COLO829 (cell line): ENCODE results near the gene TCF7L2.
A peak's percentile ranks its signal among the peaks of the same experiment; 100 is the strongest.

Source experiments
- DNase-seq: peaks from one replicate; pipeline ENCODE4 v3.0.0; 2012; ENCODE audit warnings: low spot score

TCF7L2 gene

DNA sequence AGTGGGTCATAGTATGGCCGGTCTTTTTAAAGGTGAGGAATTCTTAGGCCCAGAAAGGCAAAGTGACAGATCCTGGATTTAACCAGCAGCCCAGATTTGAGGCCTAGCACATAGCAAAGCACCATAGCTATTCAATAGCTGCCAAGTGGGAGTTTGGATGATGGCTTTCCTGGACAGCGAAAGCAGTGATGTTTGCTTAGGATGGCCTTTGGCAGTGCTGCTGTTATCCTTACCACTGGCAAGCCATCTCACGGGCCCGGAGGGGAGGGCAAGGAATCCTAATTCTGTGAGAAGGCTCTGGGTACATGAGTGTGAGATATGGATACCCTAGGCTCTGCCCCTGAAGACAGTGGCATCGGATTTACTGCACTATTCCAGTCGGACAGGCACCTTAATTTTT lies 50.4 kb downstream of the TCF7L2 start:
- DNase-seq, result no peak

DNA sequence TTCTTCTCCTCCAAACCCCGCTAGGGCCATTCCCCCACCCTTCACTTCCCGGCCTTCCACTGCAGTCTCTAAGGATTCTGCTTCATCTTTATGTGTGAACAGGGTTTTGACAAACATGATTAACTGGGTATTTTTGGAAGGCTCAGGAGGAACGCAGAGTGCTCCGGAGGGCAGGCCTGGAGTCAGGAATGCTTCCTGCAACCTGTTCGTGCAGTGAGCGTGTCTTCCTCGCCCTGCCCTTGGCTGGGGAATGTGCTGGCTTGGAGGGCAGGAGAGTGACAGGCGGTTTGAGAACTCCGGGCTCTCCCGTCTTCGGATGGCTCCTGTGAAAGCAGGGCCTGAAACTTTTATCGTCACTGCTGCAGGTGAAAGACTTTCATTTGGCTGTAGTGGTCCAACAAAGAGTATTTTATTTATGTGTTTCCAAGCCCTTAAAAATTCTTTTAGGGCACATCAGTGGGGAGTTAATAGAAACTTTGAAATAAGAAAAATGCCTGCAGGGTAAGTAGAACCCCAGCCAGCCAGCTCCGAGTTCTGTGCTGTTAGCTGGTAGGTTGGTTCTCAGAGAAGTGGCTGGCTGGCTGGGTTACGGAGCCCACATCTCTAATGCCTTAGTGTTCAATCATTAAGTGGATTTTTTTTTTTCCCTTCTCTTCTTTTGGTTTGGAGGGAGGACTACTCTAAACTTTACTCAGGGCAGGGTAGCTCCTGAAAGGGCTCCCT lies 51.0 kb downstream of the TCF7L2 start:
- DNase-seq, result no peak

DNA sequence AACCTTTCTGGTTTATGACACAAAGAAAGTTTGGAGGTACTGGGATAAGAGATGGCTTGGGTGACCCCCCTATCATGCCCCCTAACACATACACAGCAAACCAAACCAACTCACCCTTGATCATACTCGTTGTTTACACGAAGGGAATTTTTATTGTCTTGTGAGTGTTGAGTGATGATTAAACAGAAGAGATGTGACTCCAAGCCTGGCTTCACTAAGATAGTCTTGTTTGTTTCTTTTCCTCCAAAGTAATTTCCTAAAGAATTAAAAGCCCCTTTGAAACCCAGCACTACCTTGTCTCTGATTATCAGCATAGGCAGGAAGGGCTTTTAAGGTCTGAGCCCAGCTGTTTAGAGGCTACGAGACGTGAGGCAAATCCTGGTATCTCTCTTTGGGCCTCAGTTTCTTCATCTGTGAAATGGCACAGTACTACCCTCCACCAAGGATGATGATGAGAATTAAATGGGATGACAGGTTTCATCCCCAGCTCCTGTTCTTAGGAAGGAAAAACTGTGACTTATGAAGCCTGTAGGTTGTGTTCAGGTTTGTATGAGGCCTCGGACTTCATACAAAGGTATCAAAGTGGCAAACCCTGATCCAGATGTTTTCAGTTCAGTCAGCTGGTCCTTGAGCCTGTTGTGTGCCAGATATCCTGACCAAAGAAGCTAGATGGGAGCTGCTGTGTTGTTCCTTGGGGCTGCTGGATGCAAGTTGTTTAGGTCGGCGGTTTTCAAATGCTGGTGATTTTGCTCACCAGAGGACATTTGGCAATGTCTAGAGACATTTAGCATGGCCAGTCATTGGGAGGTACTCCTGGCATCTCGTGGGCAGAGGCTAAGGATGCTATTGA lies 51.8 kb downstream of the TCF7L2 start:
- DNase-seq, result no peak

DNA sequence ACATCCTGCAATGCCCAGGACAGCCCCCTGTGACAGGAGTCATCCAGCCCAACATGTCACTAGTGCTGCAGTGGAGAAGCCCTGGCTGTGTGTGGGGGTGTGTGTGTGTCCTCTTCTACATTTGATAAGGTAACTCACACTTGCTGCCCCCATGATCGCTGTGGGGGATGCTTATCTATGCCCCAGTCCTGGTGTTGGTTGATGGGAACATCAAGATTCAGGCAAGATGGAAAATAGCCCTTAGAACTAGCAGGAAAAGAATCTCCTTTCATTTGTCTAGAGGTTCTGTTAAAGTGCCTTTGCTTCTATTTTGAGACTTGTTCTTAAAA lies 52.4 kb downstream of the TCF7L2 start:
- no peak for DNase-seq

DNA sequence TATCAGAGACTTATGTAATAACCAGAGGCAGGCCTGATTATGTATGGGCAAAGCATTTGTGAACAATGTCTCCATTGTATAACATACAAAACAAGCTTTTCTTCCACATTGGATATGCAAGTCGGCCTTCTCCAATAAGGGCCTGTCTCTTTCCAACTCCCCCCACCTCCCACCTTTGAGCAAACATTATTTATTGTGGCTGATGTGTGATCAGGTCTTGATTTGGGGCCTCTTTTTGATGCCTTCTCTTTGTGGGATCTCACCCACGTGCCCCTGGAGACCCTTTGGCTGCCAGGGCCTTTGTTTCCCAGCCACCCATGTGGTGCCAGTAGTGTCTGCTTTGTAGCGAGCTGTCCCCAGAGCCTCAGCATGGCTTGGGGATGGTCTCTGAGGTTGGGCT lies 53.0 kb downstream of the TCF7L2 start:
- peak; percentile 63 for DNase-seq

DNA sequence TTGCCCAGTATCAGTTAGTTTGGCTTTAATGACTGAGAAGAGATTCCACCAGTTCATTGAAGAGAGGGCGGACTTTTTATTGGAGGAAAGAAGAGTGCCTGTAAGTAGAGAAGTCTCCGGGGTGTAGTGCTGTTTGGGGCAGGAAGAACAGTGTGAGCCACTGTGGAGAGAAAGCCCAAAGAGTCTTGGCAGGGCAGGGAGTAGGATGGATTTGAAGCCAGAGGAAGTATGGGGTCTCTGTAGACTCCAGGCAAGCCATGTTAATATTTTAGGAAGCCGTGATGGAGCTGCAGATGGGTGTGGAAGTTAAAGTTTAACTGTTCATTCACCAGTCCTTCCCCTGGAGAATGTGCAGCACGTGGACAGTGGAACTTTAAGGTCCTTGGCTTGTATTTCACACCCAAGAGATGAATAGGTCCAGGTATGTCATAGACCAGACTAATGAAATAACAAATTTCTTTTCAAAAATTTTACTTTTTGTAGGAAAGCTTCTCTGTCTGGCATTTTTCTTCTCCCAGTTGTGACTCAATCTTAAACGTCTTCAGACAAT lies 54.1 kb downstream of the TCF7L2 start:
- DNase-seq, result no peak

DNA sequence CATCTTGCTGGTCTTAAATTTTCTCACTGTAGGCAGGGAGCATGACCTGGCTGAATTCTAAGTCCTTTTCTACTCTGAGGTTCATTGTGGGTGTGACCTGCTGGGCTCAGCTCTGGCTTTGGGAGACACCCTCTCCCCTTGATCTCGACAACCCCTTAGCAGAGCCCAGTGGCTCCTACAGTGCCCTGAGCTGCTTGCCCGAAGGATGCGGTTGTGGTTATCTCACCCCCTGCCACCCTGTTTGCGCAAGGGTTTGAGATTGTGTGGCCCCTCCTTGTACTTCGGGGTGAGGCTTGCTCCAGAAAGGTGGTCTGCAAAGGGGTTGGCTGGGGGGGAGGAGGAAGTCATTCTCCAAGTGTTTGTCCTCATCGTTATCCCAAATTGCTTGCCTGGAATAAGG lies 55.3 kb downstream of the TCF7L2 start:
- no peak for DNase-seq

DNA sequence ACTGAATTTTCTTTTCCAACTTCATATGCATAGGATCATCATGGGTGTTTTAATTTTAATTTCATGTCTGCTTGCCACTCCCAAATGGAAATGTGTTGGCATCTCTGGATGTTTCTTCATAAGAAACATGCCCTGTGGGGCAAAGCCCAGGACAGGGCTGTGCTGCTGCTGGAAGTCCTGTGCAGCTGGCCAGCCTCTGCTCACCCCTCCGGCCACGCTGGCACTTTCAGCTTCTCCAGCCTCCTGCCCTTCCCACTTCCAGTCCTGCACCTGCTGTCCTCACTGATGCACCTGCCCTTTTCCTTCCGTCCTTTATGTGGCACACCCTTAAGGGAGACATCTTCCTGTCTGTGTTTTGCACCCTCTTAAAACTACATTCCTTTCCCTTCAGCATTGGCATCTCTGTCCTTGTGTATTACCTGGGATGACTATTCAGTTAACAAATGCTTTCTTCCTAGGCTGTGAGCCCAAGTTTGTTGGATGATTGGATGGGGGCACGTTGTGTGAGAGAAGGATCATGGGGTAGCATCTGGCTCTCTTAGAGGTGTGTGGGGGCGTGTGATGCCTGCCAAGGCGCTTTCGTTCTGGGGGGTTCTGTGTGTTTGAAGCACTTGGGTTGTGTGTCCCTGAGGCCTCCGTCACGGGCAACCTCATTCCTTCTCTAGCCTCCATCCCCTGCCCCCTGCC lies 56.8 kb downstream of the TCF7L2 start:
- DNase-seq, result no peak

DNA sequence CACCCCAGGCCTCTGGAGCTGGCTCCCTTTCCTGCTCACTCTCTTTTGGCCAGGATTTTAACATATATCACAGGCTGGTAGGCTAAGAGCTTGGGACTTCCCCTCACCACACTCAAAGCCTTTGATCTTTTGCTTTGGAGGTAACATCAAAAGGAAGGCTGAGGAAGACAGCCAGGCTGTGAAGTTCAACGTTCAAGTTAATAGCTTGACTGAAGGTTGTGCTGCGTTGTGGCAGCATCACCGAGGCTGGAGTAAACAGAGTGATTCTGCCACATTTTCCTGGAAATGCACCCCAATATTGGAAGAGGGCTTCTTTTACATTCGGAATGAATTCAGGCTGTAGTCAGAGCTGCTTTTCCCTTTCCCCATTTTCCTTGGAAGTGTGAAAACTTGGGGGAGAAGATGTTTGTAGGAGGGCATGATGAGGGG lies 57.3 kb downstream of the TCF7L2 start:
- no peak for DNase-seq

DNA sequence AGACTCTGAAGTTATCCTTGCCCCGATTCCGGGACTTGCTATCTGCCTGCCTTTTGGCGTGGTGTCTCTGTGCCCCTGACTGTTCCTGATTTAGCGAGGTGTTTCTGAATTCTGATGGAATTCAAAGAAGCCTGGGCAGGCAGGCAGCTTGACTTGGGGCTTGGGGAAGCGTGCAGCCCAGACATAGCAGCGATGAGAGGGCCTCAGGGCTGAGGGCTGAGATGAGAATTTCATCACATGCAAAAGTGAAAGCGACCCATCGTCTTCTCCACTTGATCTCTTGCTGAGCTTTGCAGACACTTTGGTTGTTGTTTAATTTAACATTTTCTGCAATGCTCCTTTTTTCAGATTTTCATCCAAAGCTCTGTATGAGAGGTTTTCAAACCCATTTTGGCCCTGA lies 57.8 kb downstream of the TCF7L2 start:
- DNase-seq, result no peak

DNA sequence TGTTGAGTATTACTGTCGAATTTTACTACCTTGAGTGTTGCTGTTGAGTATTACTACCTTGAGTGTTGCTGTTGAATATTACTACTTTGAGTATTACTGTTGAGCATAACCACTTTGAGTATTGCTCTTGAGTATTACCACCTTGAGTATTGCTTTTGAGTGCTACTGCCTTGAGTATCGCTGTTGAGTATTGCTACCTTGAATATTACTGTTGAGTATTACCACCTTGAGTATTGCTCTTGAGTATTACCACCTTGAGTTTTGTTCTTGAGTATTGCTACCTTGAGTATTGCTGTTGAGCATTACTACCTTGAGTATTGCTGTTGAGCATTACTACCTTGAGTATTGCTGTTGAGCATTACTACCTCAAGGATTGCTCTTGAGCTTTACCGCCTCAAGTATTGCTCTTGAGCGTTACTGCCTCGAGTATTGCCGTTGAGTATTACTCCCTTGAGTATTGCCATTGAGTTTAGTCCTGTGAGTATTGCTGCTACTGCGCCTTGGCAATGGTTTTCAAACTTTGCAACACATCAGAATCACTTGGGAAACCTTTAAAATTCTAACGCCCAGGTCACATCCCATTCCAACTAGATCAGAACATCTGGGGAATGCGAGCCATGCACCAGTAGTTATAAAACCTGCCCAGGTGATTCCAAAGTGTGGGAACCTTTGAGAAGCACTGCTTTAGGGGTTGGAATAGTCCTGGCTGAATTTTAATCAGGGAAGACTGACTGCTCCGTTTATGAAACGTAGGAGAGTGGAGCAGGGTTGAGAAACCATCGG lies 61.7 kb downstream of the TCF7L2 start:
- DNase-seq, result no peak

DNA sequence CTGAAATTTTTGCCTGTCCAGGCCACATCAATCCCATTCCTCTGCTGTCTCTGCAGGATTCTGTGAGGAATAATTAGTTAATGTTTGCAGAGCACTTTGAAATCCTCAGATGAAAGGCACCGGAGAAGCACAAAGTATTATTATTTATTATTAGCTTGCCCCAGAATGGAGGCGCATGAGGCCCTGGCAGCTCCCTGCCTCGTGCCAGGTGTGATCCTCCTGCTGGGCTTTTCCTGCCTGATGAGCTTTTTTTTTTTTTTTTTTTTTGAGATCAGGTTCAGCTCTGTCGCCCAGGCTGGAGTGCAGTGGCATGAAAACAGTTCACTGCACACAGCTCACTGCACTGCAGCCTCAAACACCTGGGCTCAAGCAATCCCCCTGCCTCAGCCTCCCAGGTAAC lies 65.2 kb downstream of the TCF7L2 start:
- DNase-seq, result no peak

DNA sequence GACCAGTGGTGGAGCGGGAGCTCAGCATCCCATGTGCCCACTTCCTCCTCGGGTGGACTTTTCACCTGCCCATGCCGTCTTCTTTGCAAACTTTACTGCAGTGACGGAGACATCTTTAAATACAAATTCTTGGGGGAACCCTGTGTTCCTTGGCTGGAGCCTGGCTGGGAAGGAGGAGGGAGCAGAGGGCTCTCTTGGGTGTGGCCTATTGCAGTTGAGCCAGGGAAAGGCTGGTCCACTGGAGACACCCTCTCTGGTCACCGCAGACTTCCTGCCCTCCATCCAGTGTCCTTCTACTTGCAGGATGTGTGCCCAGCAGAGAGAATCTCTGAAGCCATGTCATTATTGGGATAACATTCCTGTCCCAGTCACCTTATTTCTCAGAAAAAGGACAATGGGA lies 67.3 kb downstream of the TCF7L2 start:
- DNase-seq, result no peak

DNA sequence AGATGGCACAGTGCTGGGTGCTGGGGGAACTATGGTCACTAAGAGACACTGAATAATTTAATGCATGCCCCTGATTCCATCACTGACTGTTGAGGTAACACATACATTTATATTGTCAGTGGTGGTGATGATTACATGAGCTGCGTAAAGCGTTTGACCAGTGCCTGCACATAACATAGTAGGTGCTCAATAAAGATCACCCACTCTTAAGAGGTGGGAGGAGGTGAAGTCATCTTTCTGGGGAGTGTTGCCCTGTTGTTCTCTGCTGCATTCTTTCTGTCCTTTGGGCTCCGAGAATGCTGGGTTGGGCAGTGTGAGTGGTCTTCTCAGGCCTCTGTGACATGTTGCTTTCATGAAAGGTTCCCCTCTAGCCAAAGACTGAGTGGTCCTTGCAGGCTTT lies 68.0 kb downstream of the TCF7L2 start:
- DNase-seq, result no peak

DNA sequence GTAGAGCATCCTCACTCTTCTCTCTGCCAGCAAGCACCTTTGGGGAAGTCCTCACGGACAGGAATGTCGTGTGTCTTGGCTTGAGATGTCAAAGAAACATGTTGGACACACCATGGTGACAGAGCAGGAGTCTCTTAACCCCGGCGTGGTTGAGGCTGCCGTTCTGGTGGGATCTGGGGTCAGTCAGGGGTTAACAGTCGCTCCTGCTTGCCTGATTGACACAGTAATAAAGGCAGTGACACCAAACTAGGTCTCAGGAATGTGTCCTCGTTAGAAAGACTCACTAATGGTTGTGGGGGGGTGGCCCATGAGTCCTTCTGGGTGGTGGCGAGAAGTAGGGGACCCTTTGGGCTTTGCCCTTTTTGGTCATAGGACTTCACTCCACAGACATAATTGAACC lies 69.0 kb downstream of the TCF7L2 start:
- no peak for DNase-seq

DNA sequence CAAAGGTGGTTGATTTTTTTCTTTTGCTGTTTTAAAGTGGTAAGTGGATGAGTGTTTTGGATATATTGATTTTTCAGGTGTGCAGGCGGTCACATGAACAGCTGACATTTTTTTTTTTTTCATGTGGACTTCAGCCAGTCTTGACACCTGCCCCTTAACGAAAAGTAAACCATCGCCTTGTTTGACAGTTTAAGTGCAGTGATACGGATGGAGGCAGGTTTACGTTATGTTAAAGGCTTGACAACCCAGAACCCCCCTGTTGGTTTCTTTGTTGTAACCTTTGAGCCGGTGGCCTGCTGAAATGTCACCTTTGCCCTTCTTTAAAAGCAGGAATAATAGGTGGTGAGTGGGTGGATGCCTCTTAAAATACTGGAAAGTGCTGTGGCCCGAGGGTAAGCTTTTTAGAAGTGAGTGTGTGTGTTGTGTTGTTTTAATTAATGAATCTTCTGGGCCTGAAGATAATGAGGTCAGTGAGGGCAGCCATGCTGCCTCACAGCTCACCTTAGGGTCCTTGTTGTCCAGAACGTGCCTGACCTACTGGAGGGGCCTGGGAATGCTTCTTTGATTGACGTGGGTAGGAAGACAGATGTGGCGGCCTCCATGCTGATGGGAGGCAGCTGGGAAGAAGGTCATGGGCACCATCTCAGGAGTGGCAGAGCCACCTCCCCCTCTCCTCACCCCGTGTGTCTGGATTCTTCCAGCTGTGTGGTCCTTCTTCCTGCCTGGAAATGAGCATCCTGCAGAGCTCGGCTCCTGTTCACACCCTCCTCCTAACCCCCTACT lies 69.8 kb downstream of the TCF7L2 start:
- no peak for DNase-seq

DNA sequence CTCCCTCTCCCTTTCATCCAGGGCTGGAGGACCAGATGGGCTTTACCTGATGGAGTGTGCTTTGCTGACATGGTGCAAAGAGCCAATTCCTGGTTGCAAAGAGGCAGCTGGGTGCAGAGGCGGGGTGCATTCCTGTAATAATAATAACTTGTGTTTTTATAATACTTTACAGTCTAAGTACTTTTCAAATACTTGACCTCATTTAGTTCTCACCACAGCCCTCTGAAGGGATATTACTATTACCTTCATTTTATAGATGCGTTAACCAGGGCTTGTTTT lies 70.4 kb downstream of the TCF7L2 start:
- no peak for DNase-seq

DNA sequence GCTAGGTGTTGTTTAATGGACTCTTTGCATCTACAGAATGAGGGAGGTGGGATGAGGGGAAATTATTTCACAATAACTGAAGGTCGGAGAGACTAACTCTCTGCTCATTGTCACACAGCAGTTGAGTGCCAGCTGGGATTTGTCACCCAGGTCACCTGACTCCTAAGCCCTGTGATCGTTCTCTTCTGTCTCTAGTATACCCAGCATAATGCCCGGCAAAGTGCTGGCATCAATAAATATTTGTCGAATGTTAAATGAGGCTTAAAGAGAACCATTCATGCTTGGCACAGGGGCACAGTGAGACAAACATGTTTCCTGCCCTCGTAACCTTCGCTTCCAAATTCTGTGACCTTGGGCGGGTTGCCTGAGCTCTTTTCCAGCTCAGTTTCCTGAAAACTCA lies 70.8 kb downstream of the TCF7L2 start:
- DNase-seq, result no peak

DNA sequence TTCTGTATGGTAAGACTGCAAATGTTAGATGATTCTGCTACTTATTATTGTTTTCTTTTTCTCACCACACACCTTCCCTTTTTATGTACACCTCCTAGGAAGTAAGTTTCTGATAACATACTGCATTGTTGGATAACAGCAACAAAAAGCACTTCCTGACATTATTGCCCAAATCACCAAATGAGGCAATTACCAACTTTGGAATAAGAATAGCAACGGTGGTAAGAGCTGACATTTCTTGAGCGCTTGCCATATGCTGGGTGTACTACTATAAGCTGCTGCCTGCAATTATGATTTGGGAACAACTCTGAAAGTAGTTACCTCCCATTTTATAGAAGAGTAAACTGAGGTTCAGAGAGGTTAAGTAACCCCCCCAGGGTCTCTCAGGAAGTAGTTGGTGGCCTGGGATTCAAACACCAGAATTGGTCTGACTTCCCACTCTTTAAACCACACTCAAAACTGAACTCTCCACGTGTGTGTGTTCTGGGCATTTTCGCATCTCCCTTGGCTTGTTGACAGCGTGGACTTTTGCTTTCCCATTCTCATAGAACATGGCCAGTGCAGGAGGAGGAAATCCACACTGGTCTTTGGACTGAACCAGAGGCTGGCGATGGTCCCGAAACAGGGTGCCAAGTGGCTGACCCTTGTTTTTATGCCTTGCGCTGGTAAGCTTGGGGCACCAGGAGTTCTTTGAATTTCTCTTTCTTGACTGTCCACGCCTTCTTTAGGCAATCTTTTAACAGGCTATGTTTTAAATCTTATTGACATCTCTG lies 71.4 kb downstream of the TCF7L2 start:
- DNase-seq, result no peak

DNA sequence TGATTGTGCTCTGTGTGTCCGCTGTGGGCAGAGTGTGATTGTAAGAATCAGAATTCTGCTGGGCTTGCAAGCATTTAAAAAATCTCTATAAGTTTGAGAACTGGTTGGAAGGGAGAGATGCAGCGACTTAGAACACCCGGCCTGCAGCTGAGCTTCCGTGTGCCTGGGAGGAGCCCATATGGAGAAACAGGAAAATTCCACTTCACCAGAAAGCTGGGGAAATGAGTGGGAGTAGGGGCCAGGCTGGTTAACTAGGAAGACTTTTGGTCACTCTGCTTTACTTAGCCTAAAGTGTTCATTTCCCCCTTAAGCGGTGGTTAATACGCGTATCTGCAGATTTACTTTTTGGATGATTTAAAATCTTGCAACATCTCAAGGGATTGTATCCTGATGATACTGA lies 72.2 kb downstream of the TCF7L2 start:
- DNase-seq, result no peak

DNA sequence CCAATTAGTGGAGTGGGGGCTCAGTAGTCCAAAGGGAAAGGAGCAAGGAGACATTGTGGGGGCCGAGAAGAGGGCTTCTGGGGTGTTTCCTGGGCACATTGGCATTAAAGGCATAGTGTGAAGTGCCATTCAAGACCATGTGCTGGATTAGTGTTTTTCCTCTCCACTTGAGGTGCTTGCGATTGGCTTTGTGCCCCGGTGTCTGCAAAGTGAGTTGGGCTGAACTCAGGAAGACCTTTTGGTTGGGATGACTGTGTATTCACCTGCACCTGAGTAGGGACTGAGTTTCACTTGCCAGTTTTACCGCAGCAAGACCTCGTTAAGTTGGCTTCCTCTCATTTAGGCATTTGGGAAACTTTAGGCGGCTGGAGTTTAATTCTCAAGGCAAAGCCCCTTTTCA lies 73.0 kb downstream of the TCF7L2 start:
- DNase-seq, result no peak
